Activated naive CD4-positive, alpha-beta T cell (primary cell): ENCODE measurements around the gene CUL3.

Experiments used
- DNase-seq, 4 experiments: peaks; one replicate each; lab custom pipeline; 2025; lab: John Stamatoyannopoulos, UW

CUL3 gene

GRCh38 chr2:224472827-224473226, 112.3 kb downstream of the CUL3 start:
- no peak for DNase-seq

- DNase-seq, result no peak
Measured at GRCh38 chr2:224472137-224472536, 113.0 kb downstream of the CUL3 start.

GRCh38 chr2:224469374-224469964, 115.7 kb downstream of the CUL3 start:
- DNase-seq, result no peak

GRCh38 chr2:224466304-224466895, 118.8 kb downstream of the CUL3 start:
- DNase-seq, result no peak

GRCh38 chr2:224461391-224461790, 123.8 kb downstream of the CUL3 start:
- DNase-seq, result no peak

GRCh38 chr2:224457408-224458096, 127.6 kb downstream of the CUL3 start:
- DNase-seq, result no peak

- no peak for DNase-seq
Measured at GRCh38 chr2:224453892-224454291, 131.3 kb downstream of the CUL3 start.

- no peak for DNase-seq
Measured at GRCh38 chr2:224449212-224450147, 135.7 kb downstream of the CUL3 start.

- DNase-seq, result no peak
Measured at GRCh38 chr2:224448236-224448635, 136.9 kb downstream of the CUL3 start.

- DNase-seq, result no peak
Measured at GRCh38 chr2:224444783-224445182, 140.4 kb downstream of the CUL3 start.

- no peak for DNase-seq
Measured at GRCh38 chr2:224444021-224444420, 141.1 kb downstream of the CUL3 start.

- DNase-seq, result no peak
Measured at GRCh38 chr2:224442071-224442967, 142.8 kb downstream of the CUL3 start.

- no peak for DNase-seq
Measured at GRCh38 chr2:224440988-224441387, 144.2 kb downstream of the CUL3 start.

GRCh38 chr2:224438726-224439125, 146.4 kb downstream of the CUL3 start:
- DNase-seq, result no peak

GRCh38 chr2:224436634-224437033, 148.5 kb downstream of the CUL3 start:
- no peak for DNase-seq

GRCh38 chr2:224434618-224435017, 150.5 kb downstream of the CUL3 start:
- DNase-seq, result no peak

- no peak for DNase-seq
Measured at GRCh38 chr2:224433442-224433841, 151.7 kb downstream of the CUL3 start.

GRCh38 chr2:224432003-224432579, 153.1 kb downstream of the CUL3 start:
- DNase-seq, result no peak

GRCh38 chr2:224429441-224429810, 155.7 kb downstream of the CUL3 start:
- no peak for DNase-seq

GRCh38 chr2:224428787-224429440, 156.2 kb downstream of the CUL3 start:
- DNase-seq, result no peak

- no peak for DNase-seq
Measured at GRCh38 chr2:224427471-224427870, 157.7 kb downstream of the CUL3 start.
